Epithelial cell of proximal tubule (primary cell): ENCODE measurements around the gene LINGO1. TPM values are rescaled to one million over a fixed set of nuclear protein-coding genes. Genes with fewer than 3 reads are reported as not detected.

Experiments used
- DNase-seq: peaks from one replicate; pipeline ENCODE4 v3.0.0-alpha.2; 2011; ENCODE audit warnings: low read depth
- H3K4me3 ChIP-seq: 2 replicates; pipeline ENCODE4 v1.5.1; 2011; ENCODE audit warnings: low read depth, mild to moderate bottlenecking, low read length
- CTCF ChIP-seq: conservative IDR thresholded peaks from 2 replicates; pipeline ENCODE4 v1.5.1; 2012; ENCODE audit warnings: low read depth, mild to moderate bottlenecking, low read length
- total RNA-seq: library from RNA; depleted of rRNA; stranded (reverse); fragments of >200 nt; gene quantifications from 2 replicates; pipeline ENCODE4 v1.2.3, GENCODE V29; 2015

LINGO1 gene
- total RNA-seq, 1 donor from 2014 or later: not detected

- no peak overlapping the region for H3K4me3 ChIP-seq
- no peak for TF ChIP-seq CTCF
- DNase-seq: no peak
Measured at GRCh38 chr15:77591968-77592613, 40.6 kb downstream of the LINGO1 start.

DNA sequence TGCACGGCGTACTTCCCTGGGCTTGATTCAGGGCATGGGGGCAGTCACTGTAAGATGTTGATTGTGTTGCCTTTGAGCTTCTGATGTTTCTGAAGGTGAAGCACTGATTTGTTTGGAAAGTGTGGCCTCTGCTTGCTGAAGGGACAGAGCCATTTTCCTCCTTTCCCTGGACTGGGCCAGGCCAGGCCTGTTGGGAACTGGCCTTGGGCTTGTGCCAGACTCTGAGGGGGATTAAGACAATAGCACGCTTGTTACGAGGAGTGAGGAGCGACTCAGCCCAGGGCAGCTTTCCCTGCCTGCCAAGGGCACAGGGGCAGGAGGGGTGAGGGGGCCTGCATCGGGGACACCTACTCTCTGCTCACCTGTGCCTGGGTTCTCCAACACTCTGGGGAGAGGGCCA is 42.9 kb downstream of the LINGO1 start:
- no peak for TF ChIP-seq CTCF
- DNase-seq: no peak
- H3K4me3 ChIP-seq: no peak overlapping the region

DNA sequence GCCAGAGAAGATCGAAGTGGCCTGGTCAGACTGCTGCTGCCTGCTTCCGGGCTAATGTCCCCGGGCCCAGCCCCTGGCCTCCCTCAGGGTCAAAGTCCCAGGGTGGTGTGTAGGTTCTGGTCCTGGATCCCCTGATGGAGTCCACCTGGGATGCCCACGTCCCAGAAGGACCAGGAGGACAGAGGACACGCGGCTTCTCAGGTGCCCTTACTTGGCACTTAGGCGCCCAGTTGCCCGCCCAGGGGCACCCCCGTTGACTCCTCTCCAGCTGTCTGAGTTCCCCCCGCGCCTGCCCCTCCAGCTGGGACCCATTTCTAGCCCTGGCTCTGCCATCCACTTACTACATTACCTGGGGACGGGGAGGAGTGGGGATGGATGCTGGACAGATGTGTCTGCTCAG is 44.6 kb downstream of the LINGO1 start:
- no peak overlapping the region for H3K4me3 ChIP-seq
- DNase-seq: no peak
- TF ChIP-seq CTCF: no peak

GRCh38 chr15:77584691-77585090 is 48.0 kb downstream of the LINGO1 start:
- no peak overlapping the region for H3K4me3 ChIP-seq
- TF ChIP-seq CTCF: no peak
- no peak for DNase-seq

DNA sequence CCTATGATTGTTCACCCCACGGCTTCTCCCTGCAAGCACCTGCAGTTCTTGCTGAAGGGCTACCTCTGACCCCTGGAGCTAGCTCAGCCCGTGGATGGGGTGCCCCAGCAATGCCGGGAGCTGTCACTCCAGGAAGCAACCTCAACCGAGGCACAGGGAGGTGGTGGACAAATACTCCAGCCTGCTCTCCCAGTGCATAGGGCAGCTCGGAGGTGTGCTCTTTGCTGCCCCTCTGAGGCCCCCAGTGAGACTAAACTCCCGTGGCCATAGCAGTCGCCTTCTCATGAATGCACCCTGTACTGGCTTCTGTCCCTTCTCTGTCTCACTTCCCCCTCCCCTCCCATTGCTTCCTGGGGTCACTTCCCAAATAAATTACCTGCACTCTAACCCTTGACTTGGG is 48.5 kb downstream of the LINGO1 start:
- DNase-seq: no peak
- no peak for TF ChIP-seq CTCF
- H3K4me3 ChIP-seq: no peak overlapping the region

GRCh38 chr15:77582763-77583162 is 49.9 kb downstream of the LINGO1 start:
- no peak for DNase-seq
- H3K4me3 ChIP-seq: no peak overlapping the region
- no peak for TF ChIP-seq CTCF

DNA sequence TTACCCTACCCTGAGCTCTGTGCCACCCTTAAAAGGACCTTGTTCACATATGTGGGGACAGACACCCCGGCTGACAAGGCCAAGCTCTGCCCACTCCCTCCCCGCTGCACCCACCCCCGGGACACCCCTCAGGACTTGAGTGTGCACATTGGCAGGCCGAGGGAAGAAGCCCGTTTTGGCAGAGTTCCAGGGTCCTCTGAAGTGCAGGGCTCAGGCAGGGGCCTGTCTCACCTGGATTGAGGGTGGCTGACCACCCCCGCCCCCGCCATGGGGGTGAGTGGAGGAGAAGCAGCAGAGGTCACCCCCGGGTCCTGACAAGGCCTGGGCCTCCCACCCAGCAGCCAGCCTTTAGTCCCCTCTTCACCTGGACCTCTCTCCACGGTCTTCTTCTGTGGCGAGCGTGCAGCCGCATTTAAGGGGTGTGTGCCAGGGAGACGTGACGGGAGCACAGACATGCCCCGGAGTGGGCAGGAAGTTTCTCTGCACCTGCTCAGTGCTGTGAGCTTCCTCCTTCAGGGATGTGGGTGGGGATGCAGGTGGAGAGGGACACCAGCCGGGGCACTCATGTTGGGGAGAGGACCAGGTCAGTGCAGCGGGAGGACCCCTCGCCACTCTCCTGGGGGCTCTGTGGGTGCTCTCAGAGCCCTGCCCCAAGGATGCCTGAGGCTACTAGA is 50.7 kb downstream of the LINGO1 start:
- TF ChIP-seq CTCF: no peak
- DNase-seq: no peak
- H3K4me3 ChIP-seq: no peak overlapping the region
